Choroid plexus epithelial cell (primary cell): ENCODE measurements around the gene WAPL.

Experiments
- DNase-seq: peaks from one replicate; pipeline ENCODE4 v3.0.0-alpha.2; 2010; ENCODE audit warnings: low read depth
- H3K4me3 ChIP-seq: 2 replicates; pipeline ENCODE4 v1.5.1; 2011; ENCODE audit warnings: low read depth, mild to moderate bottlenecking, control low read depth, low read length, moderate library complexity
- CTCF ChIP-seq: conservative IDR thresholded peaks from 2 replicates; pipeline ENCODE4 v1.5.1; 2011; ENCODE audit warnings: low read depth, mild to moderate bottlenecking, control low read depth, inconsistent platforms, low read length, moderate library complexity

Gene WAPL

DNA sequence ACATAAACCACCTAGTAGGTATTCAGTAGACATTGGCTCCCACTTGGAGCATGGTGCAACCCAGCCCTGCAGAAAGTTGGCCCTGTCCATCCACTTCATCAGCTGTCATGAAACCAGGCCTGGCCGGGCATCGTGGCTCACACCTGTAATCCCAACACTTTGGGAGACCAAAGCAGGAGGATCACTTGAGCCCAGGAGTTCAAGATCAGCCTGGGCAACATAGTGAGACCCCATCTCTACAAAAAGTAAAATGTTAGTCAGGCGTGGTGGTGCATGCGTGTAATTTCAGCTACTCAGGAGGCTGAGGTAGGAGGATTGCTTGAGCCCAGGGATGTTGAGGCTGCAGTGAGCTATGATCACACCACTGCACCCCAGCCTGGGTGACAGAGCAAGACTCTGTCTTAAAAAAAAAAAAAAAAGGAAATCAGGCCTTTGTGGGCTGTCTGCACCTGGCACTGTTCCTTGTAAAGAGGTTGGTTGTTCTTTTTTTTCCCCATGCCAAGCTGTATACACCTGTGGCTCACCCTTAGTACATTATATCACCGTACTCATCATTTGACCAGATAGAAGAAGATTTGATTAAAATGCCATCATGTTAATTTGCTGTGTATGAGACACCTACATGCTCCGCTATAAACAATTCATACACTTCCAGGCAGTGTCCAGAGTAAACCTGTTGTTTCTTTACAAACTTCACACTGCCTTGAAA, 109.6 kb downstream of the WAPL start:
- H3K4me3 ChIP-seq: no peak overlapping the region

GRCh38 chr10:86411281-86411841, 110.2 kb downstream of the WAPL start:
- peak; percentile 91 for DNase-seq
- H3K4me3 ChIP-seq: no peak overlapping the region
- no peak for TF ChIP-seq CTCF

More for the DNA sequence above, 109.6 kb downstream of the WAPL start:
- DNase-seq: no peak
- no peak for TF ChIP-seq CTCF

DNA sequence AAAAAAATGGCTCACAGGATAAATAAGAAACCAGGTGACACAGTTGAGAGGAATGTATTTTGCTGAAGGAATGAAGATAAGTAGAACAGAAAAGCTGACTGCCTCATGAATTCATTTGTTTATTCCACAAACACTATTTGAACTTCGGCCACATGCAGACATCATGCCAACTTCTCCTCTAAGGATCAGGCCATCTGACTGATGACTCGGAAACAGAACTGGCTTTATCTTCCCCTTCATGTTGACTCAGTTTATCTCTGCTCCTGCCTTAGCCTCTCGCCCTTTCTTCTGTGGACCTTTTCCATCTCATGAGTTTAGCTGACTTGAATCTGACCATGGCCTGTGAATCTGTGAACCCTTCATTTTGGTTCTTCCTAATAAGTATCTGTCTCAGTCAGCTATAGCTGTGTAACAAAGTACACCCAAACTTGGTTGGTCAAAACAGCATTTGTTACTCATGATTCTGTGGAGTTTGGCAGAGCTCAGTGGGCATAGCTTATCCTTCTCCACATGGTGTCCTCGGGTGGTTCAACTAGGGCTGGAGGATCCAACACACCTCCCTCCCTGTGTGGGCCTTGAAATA, 111.0 kb downstream of the WAPL start:
- peak; percentile 90 for DNase-seq
- TF ChIP-seq CTCF: no peak
- H3K4me3 ChIP-seq: no peak overlapping the region

GRCh38 chr10:86409183-86409582, 112.4 kb downstream of the WAPL start:
- no peak overlapping the region for H3K4me3 ChIP-seq
- DNase-seq: no peak
- no peak for TF ChIP-seq CTCF

DNA sequence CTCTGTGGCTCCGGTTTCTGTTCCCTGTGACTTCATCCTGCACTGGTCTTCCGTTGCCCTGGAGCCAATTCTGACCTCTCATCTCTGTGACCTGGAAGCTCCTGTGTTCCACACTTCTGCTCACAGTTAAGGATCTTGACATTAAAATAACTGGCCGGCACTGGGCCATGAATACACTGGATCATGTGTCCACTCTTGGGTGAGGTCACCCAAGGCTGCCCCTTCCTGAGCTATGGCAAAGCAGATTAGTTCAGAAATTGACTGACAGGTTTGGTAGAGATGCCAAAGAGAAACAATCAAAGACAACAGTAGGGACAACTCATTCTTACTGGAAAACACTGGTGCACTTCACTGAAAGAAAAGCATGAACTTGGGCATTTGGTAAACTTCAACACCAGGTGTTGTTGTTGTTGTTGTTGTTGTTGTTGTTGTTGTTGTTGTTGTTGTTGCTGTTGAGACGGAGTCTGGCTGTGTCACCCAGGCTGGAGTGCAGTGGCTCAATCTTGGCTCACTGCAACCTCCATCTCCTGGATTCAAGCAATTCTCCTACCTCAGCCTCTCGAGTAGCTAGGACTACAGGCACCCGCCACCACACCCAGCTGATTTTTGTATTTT, 118.3 kb downstream of the WAPL start:
- TF ChIP-seq CTCF: no peak
- no peak overlapping the region for H3K4me3 ChIP-seq
- no peak for DNase-seq

- TF ChIP-seq CTCF: no peak
- H3K4me3 ChIP-seq: no peak overlapping the region
- no peak for DNase-seq
Measured at GRCh38 chr10:86402283-86402941, 119.2 kb downstream of the WAPL start.
